Panc1 (cell line): ENCODE results near the gene CHST9. TPM values are rescaled to one million over a fixed set of nuclear protein-coding genes. Genes with fewer than 3 reads are reported as not detected.

Source experiments
- ATAC-seq: fragments of 200-7000 bp; cut with Tn5 transposase; 2 replicates; pipeline ENCODE4 v1.9.1; 2020; ENCODE audit warnings: mild to moderate bottlenecking, moderate library complexity
- BruUV-seq: library from RNA; stranded (reverse); fragments of 400-500 nt; replicated peaks from 2 replicates; lab custom pipeline; 2021; lab: Mats Ljungman, UMichigan
- CTCF ChIA-PET: fragments of 300-600 bp; sonication (Branson Sonifier 250); formaldehyde crosslinking; loops from one replicate; lab custom pipeline; 2022; ENCODE audit warnings: antibody characterized with exemption; lab: Charles Lee
- POLR2A ChIA-PET: fragments of 300-600 bp; sonication (Branson Sonifier 250); formaldehyde crosslinking; loops from one replicate; lab custom pipeline; 2022; ENCODE audit warnings: antibody characterized with exemption; lab: Charles Lee
- DNase-seq: peaks from one replicate; pipeline ENCODE4 v3.0.0-alpha.2; 2010; ENCODE audit warnings: low read depth, low spot score
- H3K27ac ChIP-seq: 2 replicates; pipeline ENCODE4 v1.5.1; 2011; ENCODE audit warnings: mild to moderate bottlenecking, low read length, inconsistent platforms
- H3K27me3 ChIP-seq: fragments of 200-500 bp; sonication (Bioruptor generic); 2 replicates; pipeline ENCODE4 v1.6.0; 2014; ENCODE audit warnings: low read length, inconsistent platforms; ENCODE audit not compliant: control insufficient read depth, insufficient read depth
- H3K36me3 ChIP-seq: fragments of 200-500 bp; sonication (Bioruptor generic); 2 replicates; pipeline ENCODE4 v1.5.1; 2014; ENCODE audit warnings: inconsistent platforms, mild to moderate bottlenecking, low read length, moderate library complexity; ENCODE audit not compliant: control insufficient read depth, insufficient read depth
- H3K4me1 ChIP-seq: 2 replicates; pipeline ENCODE4 v1.5.1; 2011; ENCODE audit warnings: inconsistent platforms, mild to moderate bottlenecking, low read length, moderate library complexity; ENCODE audit not compliant: control insufficient read depth, insufficient read depth
- H3K4me3 ChIP-seq, 2 experiments: 2 replicates each; pipeline ENCODE4 v1.5.1; 2011 to 2012; ENCODE audit warnings: low read depth in 2 of 2, low read length in 2 of 2, mild to moderate bottlenecking in 2 of 2, inconsistent platforms in 1 of 2, moderate library complexity in 1 of 2
- H3K9me3 ChIP-seq: fragments of 200-500 bp; sonication (Bioruptor generic); 2 replicates; pipeline ENCODE4 v1.5.1; 2014; ENCODE audit warnings: low read depth, mild to moderate bottlenecking, inconsistent platforms, low read length, moderate library complexity; ENCODE audit not compliant: control insufficient read depth, insufficient read depth
- POLR2AphosphoS5 ChIP-seq: IDR thresholded peaks from 2 replicates; pipeline ENCODE4 v1.6.1; 2012; ENCODE audit warnings: mild to moderate bottlenecking, low read depth, low read length, moderate library complexity
- SIN3A ChIP-seq: IDR thresholded peaks from 2 replicates; pipeline ENCODE4 v1.6.1; 2012; ENCODE audit warnings: low read depth, mild to moderate bottlenecking, low read length, moderate library complexity, borderline replicate concordance; ENCODE audit not compliant: insufficient read depth
- TCF7L2 ChIP-seq: IDR thresholded peaks from 2 replicates; pipeline ENCODE4 v1.6.1; 2011; ENCODE audit warnings: mild to moderate bottlenecking, low read depth, low read length, inconsistent platforms
- in situ Hi-C: cut with HindIII; loops from 2 replicates; pipeline ENCODE4 v1.10.0; 2016; ENCODE audit warnings: low sequenced_read_pairs, low pct_unique_long_range_greater_than_20kb
- intact Hi-C: fragments of 100-400 bp; cut with micrococcal nuclease; formaldehyde crosslinking; loops from one replicate; pipeline ENCODE4 v1.10.0; 2022; ENCODE audit not compliant: unreplicated experiment
- total RNA-seq: library from RNA; stranded (reverse); gene quantifications from one replicate; pipeline ENCODE4 v1.2.1, GENCODE V29; 2021; ENCODE audit not compliant: unreplicated experiment
- TF ChIP-seq, protein P1 (sequence below), 2 experiments: IDR thresholded peaks; 2 replicates each; pipeline ENCODE4 v1.6.1; 2011 to 2012; ENCODE audit warnings: low read depth in 2 of 2, control low read depth in 1 of 2, low read length in 1 of 2, mild to moderate bottlenecking in 1 of 2, moderate library complexity in 1 of 2; ENCODE audit not compliant: insufficient read depth in 1 of 2
- TF ChIP-seq, protein P2 (sequence below): fragments of 450-650 bp; IDR thresholded peaks from 2 replicates; pipeline ENCODE4 v1.5.1; 2017; ENCODE audit warnings: mild to moderate bottlenecking

Gene CHST9
- total RNA-seq, 1 experiment from 2014 or later: 0.05 TPM

DNA sequence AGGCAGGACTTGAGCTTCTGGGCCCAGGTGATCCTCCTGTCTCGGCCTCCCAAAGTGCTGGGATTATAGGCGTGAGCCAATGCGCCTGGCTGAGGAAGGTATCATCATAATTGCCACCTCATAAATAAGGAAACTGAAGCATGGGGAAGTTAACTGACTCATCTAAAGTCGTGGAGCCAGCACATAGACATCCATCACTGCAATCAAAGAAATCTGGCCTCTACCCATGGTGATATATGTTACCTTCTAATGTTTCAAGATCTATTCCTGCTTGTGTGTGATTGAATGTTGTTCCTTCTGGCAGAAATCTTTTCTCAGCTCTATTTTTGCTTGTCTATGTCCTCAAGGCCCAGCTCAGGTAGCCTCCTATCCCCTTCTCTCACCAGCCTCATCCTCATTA lies 214.5 kb downstream of the CHST9 start:
- TF ChIP-seq POLR2AphosphoS5 (no peak), SIN3A (no peak), TCF7L2 (no peak)
- TF ChIP-seq, protein P1, sequence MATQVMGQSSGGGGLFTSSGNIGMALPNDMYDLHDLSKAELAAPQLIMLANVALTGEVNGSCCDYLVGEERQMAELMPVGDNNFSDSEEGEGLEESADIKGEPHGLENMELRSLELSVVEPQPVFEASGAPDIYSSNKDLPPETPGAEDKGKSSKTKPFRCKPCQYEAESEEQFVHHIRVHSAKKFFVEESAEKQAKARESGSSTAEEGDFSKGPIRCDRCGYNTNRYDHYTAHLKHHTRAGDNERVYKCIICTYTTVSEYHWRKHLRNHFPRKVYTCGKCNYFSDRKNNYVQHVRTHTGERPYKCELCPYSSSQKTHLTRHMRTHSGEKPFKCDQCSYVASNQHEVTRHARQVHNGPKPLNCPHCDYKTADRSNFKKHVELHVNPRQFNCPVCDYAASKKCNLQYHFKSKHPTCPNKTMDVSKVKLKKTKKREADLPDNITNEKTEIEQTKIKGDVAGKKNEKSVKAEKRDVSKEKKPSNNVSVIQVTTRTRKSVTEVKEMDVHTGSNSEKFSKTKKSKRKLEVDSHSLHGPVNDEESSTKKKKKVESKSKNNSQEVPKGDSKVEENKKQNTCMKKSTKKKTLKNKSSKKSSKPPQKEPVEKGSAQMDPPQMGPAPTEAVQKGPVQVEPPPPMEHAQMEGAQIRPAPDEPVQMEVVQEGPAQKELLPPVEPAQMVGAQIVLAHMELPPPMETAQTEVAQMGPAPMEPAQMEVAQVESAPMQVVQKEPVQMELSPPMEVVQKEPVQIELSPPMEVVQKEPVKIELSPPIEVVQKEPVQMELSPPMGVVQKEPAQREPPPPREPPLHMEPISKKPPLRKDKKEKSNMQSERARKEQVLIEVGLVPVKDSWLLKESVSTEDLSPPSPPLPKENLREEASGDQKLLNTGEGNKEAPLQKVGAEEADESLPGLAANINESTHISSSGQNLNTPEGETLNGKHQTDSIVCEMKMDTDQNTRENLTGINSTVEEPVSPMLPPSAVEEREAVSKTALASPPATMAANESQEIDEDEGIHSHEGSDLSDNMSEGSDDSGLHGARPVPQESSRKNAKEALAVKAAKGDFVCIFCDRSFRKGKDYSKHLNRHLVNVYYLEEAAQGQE (IDR thresholded peaks at IDR 0.05; ENCODE audit: insufficient read depth in 1 of 2, low read depth in 2 of 2, low read length in 1 of 2): no peak
- TF ChIP-seq, protein P2, sequence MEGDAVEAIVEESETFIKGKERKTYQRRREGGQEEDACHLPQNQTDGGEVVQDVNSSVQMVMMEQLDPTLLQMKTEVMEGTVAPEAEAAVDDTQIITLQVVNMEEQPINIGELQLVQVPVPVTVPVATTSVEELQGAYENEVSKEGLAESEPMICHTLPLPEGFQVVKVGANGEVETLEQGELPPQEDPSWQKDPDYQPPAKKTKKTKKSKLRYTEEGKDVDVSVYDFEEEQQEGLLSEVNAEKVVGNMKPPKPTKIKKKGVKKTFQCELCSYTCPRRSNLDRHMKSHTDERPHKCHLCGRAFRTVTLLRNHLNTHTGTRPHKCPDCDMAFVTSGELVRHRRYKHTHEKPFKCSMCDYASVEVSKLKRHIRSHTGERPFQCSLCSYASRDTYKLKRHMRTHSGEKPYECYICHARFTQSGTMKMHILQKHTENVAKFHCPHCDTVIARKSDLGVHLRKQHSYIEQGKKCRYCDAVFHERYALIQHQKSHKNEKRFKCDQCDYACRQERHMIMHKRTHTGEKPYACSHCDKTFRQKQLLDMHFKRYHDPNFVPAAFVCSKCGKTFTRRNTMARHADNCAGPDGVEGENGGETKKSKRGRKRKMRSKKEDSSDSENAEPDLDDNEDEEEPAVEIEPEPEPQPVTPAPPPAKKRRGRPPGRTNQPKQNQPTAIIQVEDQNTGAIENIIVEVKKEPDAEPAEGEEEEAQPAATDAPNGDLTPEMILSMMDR: no peak
- no peak for DNase-seq
- BruUV-seq: no TSS peak
- intact Hi-C loops (no loop called here), in situ Hi-C loops (no loop called here)
- ChIA-PET CTCF (no interaction called here), POLR2A (no interaction called here)
- no peaks in the 10 kb centered on the region for H3K4me1 ChIP-seq
- no peak overlapping the region for H3K27ac ChIP-seq
- no peaks in the 10 kb centered on the region for H3K9me3 ChIP-seq
- no peak overlapping the region for H3K4me3 ChIP-seq
- ATAC-seq: no peak
- no peaks in the 10 kb centered on the region for H3K27me3 ChIP-seq
- H3K36me3 ChIP-seq: no peaks in the 10 kb centered on the region

DNA sequence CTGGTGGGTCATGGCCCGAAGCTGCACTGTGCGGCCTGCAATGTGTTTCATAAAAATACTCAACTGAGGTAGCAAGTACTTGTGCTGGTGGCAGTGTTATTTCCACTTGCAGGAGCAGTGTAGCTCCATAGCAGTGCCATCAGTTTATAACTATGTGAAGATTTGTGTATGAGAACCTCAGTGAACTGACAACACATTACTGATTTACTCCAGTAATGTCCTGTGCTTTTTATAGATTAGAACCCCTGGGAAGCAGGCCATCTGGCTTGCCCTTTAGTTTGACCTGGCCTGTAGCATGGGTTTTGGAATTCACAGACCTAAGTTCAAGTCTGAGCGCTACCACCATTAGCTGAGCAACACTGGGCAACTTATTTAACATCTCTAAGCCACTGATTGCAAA lies 219.9 kb downstream of the CHST9 start:
- Histone ChIP-seq H3K4me1 (no peaks in the 10 kb centered on the region), H3K27ac (no peak overlapping the region), H3K4me3 (no peak overlapping the region), H3K9me3 (no peaks in the 10 kb centered on the region), H3K36me3 (no peaks in the 10 kb centered on the region), H3K27me3 (no peaks in the 10 kb centered on the region)
- no peak for ATAC-seq
- in situ Hi-C loops (no loop called here), intact Hi-C loops (no loop called here)
- CTCF ChIA-PET: no interaction called here
- BruUV-seq: no TSS peak
- POLR2A ChIA-PET: no interaction called here
- no peak for DNase-seq
- TF ChIP-seq, protein P1 (IDR thresholded peaks at IDR 0.05; ENCODE audit: insufficient read depth in 1 of 2, low read depth in 2 of 2, low read length in 1 of 2): no peak
- TF ChIP-seq POLR2AphosphoS5 (no peak), TCF7L2 (no peak), SIN3A (no peak)
- TF ChIP-seq, protein P2: no peak
